Right lobe of liver (tissue), 6 donors: ENCODE results near the gene ADGRL2. TPM values are rescaled to one million over a fixed set of nuclear protein-coding genes. Genes with fewer than 3 reads are reported as not detected.
A peak's percentile ranks its signal among the peaks of the same experiment; 100 is the strongest.
"Not testable (repeated sequence)": the region's sequence is repeated elsewhere in the genome, so short reads cannot be mapped to it uniquely, and the experiment has no call there.

ENCODE experiments used
- ATAC-seq, 4 donors: fragments of 200-7000 bp; cut with Tn5 transposase; one replicate each; pipeline ENCODE4 v1.9.1; 2020; ENCODE audit warnings: mild to moderate bottlenecking in 4 of 4, moderate library complexity in 4 of 4
- DNase-seq, 3 donors: peaks; one replicate each; pipeline ENCODE4 v3.0.0-alpha.2; 2020
- H3K27ac ChIP-seq, 3 donors: fragments of 200-600 bp; one replicate each; pipeline ENCODE4 v1.8.0; 2022
- H3K27me3 ChIP-seq, 2 donors: fragments of 200-600 bp; one replicate each; pipeline ENCODE4 v1.8.0; 2022
- H3K36me3 ChIP-seq, 4 donors: fragments of 200-600 bp; sonication (generic) in 1 of 4; one replicate each; pipeline versions ENCODE4 v1.5.1 to v1.8.0; 2017 to 2022; ENCODE audit warnings: control low read depth in 1 of 4
- H3K4me1 ChIP-seq, 4 donors: fragments of 200-600 bp; sonication (generic) in 1 of 4; one replicate each; pipeline versions ENCODE4 v1.5.1 to v1.8.0; 2017 to 2022; ENCODE audit warnings: control low read depth in 1 of 4
- H3K4me3 ChIP-seq, 3 donors: fragments of 200-600 bp; one replicate each; pipeline ENCODE4 v1.8.0; 2022
- H3K9me3 ChIP-seq, 4 donors: fragments of 200-600 bp; sonication (generic) in 1 of 4; one replicate each; pipeline versions ENCODE4 v1.5.1 to v1.8.0; 2017 to 2022; ENCODE audit warnings: control low read depth in 1 of 4
- CTCF ChIP-seq, 4 donors: fragments of 200-600 bp in 3 of 4; fragments of 450-650 bp in 1 of 4; IDR thresholded peaks; one replicate each; pipeline versions ENCODE4 v1.5.1 to v1.8.0; 2016 to 2022; ENCODE audit warnings: antibody characterized with exemption in 4 of 4, mild to moderate bottlenecking in 2 of 4
- POLR2A ChIP-seq: fragments of 450-650 bp; IDR thresholded peaks from one replicate; pipeline ENCODE4 v1.6.1; 2017; ENCODE audit warnings: antibody characterized with exemption, mild to moderate bottlenecking
- WGBS: methylation state at CpG from one replicate; pipeline ENCODE4 v1.1.6; 2018; ENCODE audit warnings: low coverage, low lambda C conversion rate; ENCODE audit not compliant: insufficient coverage; ENCODE audit errors: missing lambda C conversion rate; 5-methylcytosine and 5-hydroxymethylcytosine counted together
- intact Hi-C, 2 donors: fragments of 100-400 bp; cut with DNase I; formaldehyde crosslinking; loops; one replicate each; pipeline versions ENCODE4 v1.11.2 to v1.14.1; 2022
- total RNA-seq, 6 experiments: library from RNA; depleted of rRNA in 2 of 6; stranded (reverse); fragments of >200 nt in 2 of 6; fragmentation: NEBNext Ultra II Directional in 3 of 6; extraction: Animal tissue kit (Norgen Biotek cat#: 25700) in 3 of 6; gene quantifications; one replicate each; pipeline versions ENCODE4 v1.1.0 to v1.2.4, GENCODE V29; 2016 to 2023
- donor health status: DM: no; HTN: yes; CAD: no.
- donor health status: DM: no; HTN: no; CAD: no.
- donor health status: DM: no; HTN: no; CAD: no.
- donor health status: DM: no; HTN: yes; CAD: no.
- donor health status: DM: no; HTN: yes; CAD: no.

Gene ADGRL2
- total RNA-seq, 6 experiments from 2014 or later = 38.0 to 72.3 (median 51.2) TPM

- Histone ChIP-seq H3K27ac (no peak overlapping the region), H3K4me3 (no peak overlapping the region), H3K4me1 (peaks cover 0 to 34% (median 10%) of the 10 kb centered on the region in 4 donors), H3K9me3 (no peaks in the 10 kb centered on the region), H3K36me3 (no peaks in the 10 kb centered on the region), H3K27me3 (no peaks in the 10 kb centered on the region)
- TF ChIP-seq CTCF (IDR thresholded peaks at IDR 0.05) (no peak), POLR2A (no peak)
- 81% methylated on average over 1 of the region's 1 CpG for WGBS
- ATAC-seq (peak in 2 of 4 donors; percentile 23 to 27), DNase-seq (no peak)
- intact Hi-C loops = no loop called here
Observed at GRCh38 chr1:81878538-81878937, 77.8 kb downstream of the ADGRL2 start.

- TF ChIP-seq CTCF (IDR thresholded peaks at IDR 0.05) (no peak), POLR2A (no peak)
- DNase-seq (no peak), ATAC-seq (no peak)
- Histone ChIP-seq H3K4me1 (peaks cover 0 to 34% (median 10%) of the 10 kb centered on the region in 4 donors), H3K27me3 (no peaks in the 10 kb centered on the region), H3K36me3 (no peaks in the 10 kb centered on the region), H3K4me3 (no peak overlapping the region), H3K27ac (no peak overlapping the region), H3K9me3 (no peaks in the 10 kb centered on the region)
- WGBS = 88% methylated on average over 1 of the region's 1 CpG
- intact Hi-C loops = no loop called here
Observed at GRCh38 chr1:81880781-81881180, 80.0 kb downstream of the ADGRL2 start.

GRCh38 chr1:81885291-81885690 is 84.6 kb downstream of the ADGRL2 start:
- no peak for DNase-seq
- TF ChIP-seq POLR2A = no peak
- TF ChIP-seq CTCF (IDR thresholded peaks at IDR 0.05) = no peak
- Histone ChIP-seq H3K4me3 (no peak overlapping the region), H3K36me3 (no peaks in the 10 kb centered on the region), H3K27me3 (no peaks in the 10 kb centered on the region), H3K9me3 (no peaks in the 10 kb centered on the region), H3K27ac (no peak overlapping the region), H3K4me1 (peaks cover 0 to 9% (median 3%) of the 10 kb centered on the region in 4 donors)
- no peak for ATAC-seq
- intact Hi-C loops = no loop called here
- 80% methylated on average over 4 of the region's 4 CpGs for WGBS

GRCh38 chr1:81886292-81886691 is 85.6 kb downstream of the ADGRL2 start:
- intact Hi-C loops, H3K36me3 ChIP-seq: not testable (repeated sequence)
- WGBS = 61% methylated on average over 2 of the region's 6 CpGs

GRCh38 chr1:81887421-81888144 is 86.8 kb downstream of the ADGRL2 start:
- H3K27ac ChIP-seq = no peak overlapping the region
- no peaks in the 10 kb centered on the region for H3K4me1 ChIP-seq
- DNase-seq (no peak), ATAC-seq (no peak)
- no peaks in the 10 kb centered on the region for H3K27me3 ChIP-seq
- no peaks in the 10 kb centered on the region for H3K9me3 ChIP-seq
- no peaks in the 10 kb centered on the region for H3K36me3 ChIP-seq
- intact Hi-C loops = no loop called here
- WGBS = 68% methylated on average over 5 of the region's 5 CpGs
- H3K4me3 ChIP-seq = no peak overlapping the region
- TF ChIP-seq POLR2A (no peak), CTCF (IDR thresholded peaks at IDR 0.05) (no peak)

More at GRCh38 chr1:81886292-81886691, 85.6 kb downstream of the ADGRL2 start:
- not testable (repeated sequence) for ATAC-seq, H3K27me3 ChIP-seq, DNase-seq, H3K9me3 ChIP-seq, H3K4me3 ChIP-seq, H3K4me1 ChIP-seq, H3K27ac ChIP-seq
